Tibial artery (tissue), 4 donors: ENCODE results near the gene DACH1.

Experiments used
- DNase-seq, 2 donors: peaks; one replicate each; pipeline ENCODE4 v3.0.0-alpha.2; 2019
- H3K27ac ChIP-seq, 2 donors: fragments of 200-600 bp; sonication (generic) in 1 of 2; 1 replicate in 1 of 2; 2 replicates in 1 of 2; pipeline ENCODE4 v1.5.1; 2018 to 2019; ENCODE audit warnings: mild to moderate bottlenecking in 1 of 2
- H3K27me3 ChIP-seq, 2 donors: fragments of 200-600 bp; sonication (generic) in 1 of 2; one replicate each; pipeline versions ENCODE4 v1.5.1 to v1.6.0; 2016 to 2019
- H3K36me3 ChIP-seq, 3 donors: fragments of 200-600 bp; sonication (generic) in 2 of 3; one replicate each; pipeline ENCODE4 v1.5.1; 2016 to 2019; ENCODE audit warnings: mild to moderate bottlenecking in 2 of 3
- H3K4me1 ChIP-seq, 4 donors: fragments of 200-600 bp; sonication (generic) in 2 of 4; 1 replicate in 3 of 4; 2 replicates in 1 of 4; pipeline ENCODE4 v1.5.1; 2016 to 2019
- H3K4me3 ChIP-seq, 2 donors: fragments of 200-600 bp; sonication (generic) in 1 of 2; 1 replicate in 1 of 2; 2 replicates in 1 of 2; pipeline ENCODE4 v1.5.1; 2018 to 2019; ENCODE audit warnings: mild to moderate bottlenecking in 2 of 2
- H3K9me3 ChIP-seq, 3 donors: fragments of 200-600 bp; sonication (generic) in 1 of 3; one replicate each; pipeline ENCODE4 v1.5.1; 2016 to 2019
- intact Hi-C: fragments of 100-400 bp; cut with DNase I; formaldehyde crosslinking; loops from one replicate; pipeline ENCODE4 v1.15.0; 2023; ENCODE audit warnings: low total_unique reads
- TF ChIP-seq, protein P1 (sequence below), 2 experiments: fragments of 200-600 bp in 1 of 2; fragments of 450-650 bp in 1 of 2; IDR thresholded peaks; one replicate each; pipeline ENCODE4 v1.5.1; 2017 to 2019; ENCODE audit warnings: antibody characterized with exemption in 2 of 2, mild to moderate bottlenecking in 1 of 2, moderate library complexity in 1 of 2

The DACH1 gene

DNA sequence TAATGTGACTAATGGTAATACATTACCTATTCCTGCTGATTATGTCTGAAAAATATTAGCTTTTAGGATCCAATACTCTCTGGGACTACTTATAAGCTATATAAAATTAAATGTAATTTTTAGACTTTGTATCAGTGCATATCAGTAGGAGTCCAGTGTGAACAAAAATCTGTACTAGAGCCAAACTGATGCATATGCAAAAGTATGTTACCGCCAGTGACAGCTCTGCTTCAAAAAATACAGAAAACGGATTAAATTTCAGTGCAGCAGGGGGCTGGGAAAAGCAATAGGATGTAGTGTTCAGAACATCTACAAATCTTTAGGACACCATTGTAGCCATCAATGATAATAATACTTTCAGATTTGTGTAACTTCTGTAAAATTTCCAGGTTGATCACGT is 385.5 kb downstream of the DACH1 start:
- H3K4me1 ChIP-seq: no peaks in the 10 kb centered on the region
- no peak overlapping the region for H3K4me3 ChIP-seq
- intact Hi-C loops: no loop called here
- TF ChIP-seq, protein P1, sequence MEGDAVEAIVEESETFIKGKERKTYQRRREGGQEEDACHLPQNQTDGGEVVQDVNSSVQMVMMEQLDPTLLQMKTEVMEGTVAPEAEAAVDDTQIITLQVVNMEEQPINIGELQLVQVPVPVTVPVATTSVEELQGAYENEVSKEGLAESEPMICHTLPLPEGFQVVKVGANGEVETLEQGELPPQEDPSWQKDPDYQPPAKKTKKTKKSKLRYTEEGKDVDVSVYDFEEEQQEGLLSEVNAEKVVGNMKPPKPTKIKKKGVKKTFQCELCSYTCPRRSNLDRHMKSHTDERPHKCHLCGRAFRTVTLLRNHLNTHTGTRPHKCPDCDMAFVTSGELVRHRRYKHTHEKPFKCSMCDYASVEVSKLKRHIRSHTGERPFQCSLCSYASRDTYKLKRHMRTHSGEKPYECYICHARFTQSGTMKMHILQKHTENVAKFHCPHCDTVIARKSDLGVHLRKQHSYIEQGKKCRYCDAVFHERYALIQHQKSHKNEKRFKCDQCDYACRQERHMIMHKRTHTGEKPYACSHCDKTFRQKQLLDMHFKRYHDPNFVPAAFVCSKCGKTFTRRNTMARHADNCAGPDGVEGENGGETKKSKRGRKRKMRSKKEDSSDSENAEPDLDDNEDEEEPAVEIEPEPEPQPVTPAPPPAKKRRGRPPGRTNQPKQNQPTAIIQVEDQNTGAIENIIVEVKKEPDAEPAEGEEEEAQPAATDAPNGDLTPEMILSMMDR (IDR thresholded peaks at IDR 0.05): no peak
- no peak for DNase-seq
- no peaks in the 10 kb centered on the region for H3K36me3 ChIP-seq
- no peak overlapping the region for H3K27ac ChIP-seq
- H3K9me3 ChIP-seq: no peaks in the 10 kb centered on the region
- H3K27me3 ChIP-seq: no peaks in the 10 kb centered on the region

DNA sequence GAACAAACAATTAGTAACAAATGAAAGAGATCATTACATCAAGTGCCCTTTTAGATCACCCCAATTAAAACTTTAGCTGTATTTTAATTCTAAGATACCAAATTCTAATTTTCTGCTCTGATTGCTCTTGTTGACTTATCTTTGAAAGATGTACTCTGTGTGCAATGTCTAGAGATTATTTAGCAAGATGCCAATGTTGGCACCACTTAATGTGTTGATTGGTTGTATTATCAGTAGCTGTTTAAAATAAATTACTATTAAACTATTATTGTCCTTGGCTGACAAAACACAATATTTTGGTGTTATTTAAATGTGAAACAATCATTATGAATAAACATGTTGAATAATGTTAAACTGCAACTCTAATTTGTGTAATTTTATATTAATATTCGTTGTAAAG is 386.0 kb downstream of the DACH1 start:
- Histone ChIP-seq H3K27me3 (no peaks in the 10 kb centered on the region), H3K9me3 (no peaks in the 10 kb centered on the region), H3K4me3 (no peak overlapping the region), H3K4me1 (no peaks in the 10 kb centered on the region), H3K36me3 (no peaks in the 10 kb centered on the region), H3K27ac (no peak overlapping the region)
- intact Hi-C loops: no loop called here
- TF ChIP-seq, protein P1 (IDR thresholded peaks at IDR 0.05): no peak
- no peak for DNase-seq

DNA sequence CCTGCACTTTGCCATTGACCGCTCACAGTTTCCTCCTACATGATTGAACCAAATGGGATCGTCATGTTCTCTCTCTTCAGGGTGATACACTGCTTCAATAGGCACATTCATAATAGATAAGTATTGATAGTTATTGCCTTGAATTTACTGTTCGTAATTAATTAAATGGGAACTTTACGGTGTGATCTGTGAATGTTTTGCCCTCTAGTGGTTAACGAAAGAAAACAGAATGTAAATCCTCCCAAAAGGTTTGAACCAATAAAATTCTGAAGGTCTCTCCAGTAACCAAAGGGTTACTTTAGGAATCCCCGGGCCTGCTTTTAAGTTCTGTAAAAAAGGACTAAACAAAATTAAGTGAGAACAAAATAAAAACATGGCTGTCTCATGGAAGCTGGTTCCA is 389.3 kb downstream of the DACH1 start:
- H3K4me1 ChIP-seq: no peaks in the 10 kb centered on the region
- H3K27ac ChIP-seq: no peak overlapping the region
- intact Hi-C loops: no loop called here
- no peaks in the 10 kb centered on the region for H3K9me3 ChIP-seq
- H3K36me3 ChIP-seq: no peaks in the 10 kb centered on the region
- no peak for DNase-seq
- H3K27me3 ChIP-seq: no peaks in the 10 kb centered on the region
- TF ChIP-seq, protein P1 (IDR thresholded peaks at IDR 0.05): no peak
- H3K4me3 ChIP-seq: no peak overlapping the region

DNA sequence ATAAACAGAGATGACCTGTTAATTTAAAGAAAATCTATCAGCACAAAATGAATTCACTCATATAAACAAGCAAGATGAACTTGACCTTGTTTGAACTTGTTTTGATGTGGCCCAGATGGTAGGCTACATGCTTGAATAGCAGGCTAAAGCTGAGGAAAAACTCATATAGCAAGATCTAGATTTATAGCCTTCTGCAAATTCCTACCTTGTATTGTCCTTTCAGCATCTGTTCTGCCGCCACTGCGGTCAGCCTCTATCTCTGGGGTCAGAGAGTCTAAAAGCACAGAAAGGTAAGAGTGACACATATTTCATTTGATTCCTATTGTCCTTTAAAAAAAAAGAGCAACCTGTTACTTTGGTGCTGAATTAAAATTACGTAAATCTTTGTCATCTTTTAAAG is 392.1 kb downstream of the DACH1 start:
- TF ChIP-seq, protein P1 (IDR thresholded peaks at IDR 0.05): no peak
- Histone ChIP-seq H3K27me3 (no peaks in the 10 kb centered on the region), H3K36me3 (no peaks in the 10 kb centered on the region), H3K4me1 (no peaks in the 10 kb centered on the region), H3K9me3 (no peaks in the 10 kb centered on the region), H3K27ac (no peak overlapping the region), H3K4me3 (no peak overlapping the region)
- intact Hi-C loops: no loop called here
- no peak for DNase-seq

DNA sequence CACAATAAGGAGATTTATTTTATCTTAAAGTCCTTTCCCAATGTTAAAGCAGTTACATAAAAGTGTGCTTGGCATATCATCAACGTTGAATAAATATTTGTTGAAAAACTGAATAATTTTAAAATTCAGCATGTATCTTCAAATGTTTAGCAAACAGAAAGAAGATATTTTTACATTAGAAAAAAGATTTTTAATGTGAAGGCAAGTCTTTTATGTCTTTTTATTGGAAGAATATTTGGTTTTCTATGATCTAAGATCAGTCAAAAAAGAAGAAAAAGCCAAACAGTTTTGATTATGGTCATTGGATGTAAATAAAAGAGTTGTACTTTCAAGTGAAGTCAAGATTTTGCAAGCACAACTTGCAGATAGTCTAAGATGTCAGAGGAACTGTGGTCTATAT is 397.4 kb downstream of the DACH1 start:
- DNase-seq: no peak
- H3K4me1 ChIP-seq: no peaks in the 10 kb centered on the region
- H3K27me3 ChIP-seq: no peaks in the 10 kb centered on the region
- H3K4me3 ChIP-seq: no peak overlapping the region
- H3K27ac ChIP-seq: no peak overlapping the region
- no peaks in the 10 kb centered on the region for H3K36me3 ChIP-seq
- no peaks in the 10 kb centered on the region for H3K9me3 ChIP-seq
- TF ChIP-seq, protein P1 (IDR thresholded peaks at IDR 0.05): no peak
- intact Hi-C loops: no loop called here

DNA sequence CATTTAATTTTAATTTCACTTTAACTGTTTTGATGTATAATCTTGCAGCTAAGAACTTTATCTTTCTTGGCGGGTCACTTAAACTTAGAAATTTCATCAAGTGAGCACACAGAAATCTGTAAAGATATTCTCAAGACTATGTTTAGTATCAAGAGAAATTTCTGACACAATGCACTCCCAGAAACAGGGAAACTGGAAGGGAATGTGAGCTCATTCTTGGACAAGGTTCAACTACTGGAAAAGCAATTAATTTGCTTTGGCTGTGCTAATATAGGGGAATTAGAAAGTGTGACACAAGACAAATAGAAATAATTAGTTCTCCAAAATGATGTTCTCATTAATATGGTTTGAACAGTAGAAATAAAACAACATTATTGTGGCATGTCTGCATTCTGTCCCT is 402.3 kb downstream of the DACH1 start:
- no peak for DNase-seq
- Histone ChIP-seq H3K4me1 (no peaks in the 10 kb centered on the region), H3K9me3 (no peaks in the 10 kb centered on the region), H3K27ac (no peak overlapping the region), H3K36me3 (no peaks in the 10 kb centered on the region), H3K4me3 (no peak overlapping the region), H3K27me3 (no peaks in the 10 kb centered on the region)
- intact Hi-C loops: no loop called here
- TF ChIP-seq, protein P1 (IDR thresholded peaks at IDR 0.05): no peak
